ENCODE data around the gene DLX5.
"Not testable (repeated sequence)": the region's sequence is repeated elsewhere in the genome, so short reads cannot be mapped to it uniquely, and the experiment has no call there.

DLX5 gene

DNA sequence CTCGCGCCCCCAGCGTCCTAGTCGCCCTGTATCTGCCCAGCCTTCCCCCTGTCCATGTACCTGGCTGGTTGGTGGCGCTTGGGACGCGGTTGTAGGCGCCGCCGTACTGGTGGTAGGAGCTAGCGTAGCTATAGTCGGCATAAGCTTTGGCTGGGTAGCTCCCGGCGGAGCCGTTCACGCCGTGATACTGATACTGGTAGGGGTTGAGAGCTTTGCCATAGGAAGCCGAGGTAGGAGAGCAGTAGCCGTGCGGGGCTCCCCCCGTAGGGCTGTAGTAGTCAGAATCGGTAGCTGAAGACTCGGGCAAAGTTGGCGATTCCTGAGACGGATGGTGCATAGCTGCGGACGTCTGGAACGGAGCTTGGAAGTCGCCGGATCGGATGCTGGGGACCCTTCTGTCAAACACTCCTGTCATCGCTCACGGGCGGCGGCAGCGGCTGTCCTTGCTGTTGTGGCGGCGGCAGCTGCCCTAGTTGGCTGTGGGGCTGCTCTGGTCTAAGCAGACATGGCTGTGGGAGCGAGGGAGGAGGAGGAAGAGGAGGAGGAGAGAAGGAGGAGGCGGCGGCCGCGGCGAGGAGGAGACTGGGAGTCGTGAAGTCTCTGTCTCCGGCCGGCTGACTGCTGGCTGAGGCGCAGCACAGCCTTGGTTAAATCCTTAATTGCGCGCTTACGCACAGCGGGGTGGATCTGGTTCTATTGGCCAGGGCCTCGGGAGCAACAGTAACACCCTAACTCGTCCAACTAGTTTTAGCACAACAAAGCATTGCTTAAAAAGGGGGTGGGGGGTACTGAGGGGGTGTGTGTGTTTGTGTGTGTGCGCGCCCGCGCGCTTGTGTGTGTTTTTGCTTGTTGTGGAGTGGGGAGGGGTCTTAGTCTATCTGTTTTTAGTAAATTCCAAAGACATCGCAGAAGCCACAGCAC lies at the start of gene DLX5:
Gene DLX5, minus strand, starts transcription at position 623 of the 921 bp plus-strand sequence. Its CDS starts 208 bp downstream, at position 415.
- no peak for DNase-seq (ENCODE audit: low read depth in 3 of 3)

DNA sequence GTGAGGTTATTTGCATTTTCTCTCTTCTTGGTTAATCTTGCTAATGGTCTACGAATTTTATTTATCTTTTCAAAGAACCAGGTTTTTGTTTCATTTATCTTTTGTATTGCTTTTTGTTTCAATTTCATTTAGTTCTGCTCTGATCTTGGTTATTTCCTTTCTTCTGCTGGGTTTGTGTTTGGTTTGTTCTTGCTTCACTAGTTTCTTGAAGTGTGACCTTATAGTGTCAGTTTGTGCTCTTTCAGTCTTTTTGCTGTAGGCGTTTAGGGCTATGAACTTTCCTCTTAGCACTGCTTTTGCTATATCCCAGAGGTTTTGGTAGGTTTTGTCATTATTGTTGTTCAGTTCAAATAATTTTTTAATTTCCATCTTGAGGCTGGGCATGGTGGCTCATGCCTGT lies 47.4 kb upstream of the DLX5 start:
- DNase-seq (ENCODE audit: low read depth in 3 of 3): not testable (repeated sequence)

DNA sequence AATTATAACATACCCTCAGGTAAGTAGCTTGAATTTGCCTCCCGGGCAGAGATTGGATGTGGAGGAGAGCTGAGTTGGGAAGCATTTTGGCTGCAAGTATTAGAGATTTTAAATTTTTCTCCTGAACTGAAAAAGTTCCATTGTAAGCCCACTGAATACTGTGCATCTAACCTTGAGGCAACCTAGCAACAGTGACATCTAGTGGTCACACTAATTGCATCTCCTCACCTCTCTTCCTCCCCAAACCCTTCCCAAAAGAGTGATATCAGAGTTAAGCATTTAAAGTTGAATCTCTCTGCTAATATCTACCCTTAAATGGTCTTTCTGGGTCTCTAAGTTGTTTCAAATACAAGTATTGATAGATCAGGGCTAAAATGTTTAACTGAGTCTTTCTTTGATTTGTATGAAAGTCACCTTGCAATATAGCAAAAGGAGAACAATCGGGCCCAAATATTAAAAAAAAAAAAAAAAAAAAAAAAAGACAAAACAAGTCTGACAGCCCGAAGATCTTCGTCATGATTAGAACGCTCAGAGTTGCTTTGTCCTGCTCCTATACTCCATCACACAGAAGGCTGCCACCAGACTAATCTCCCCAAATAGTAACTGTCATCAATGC lies 40.4 kb upstream of the DLX5 start:
- DNase-seq (ENCODE audit: low read depth in 3 of 3): no peak

DNA sequence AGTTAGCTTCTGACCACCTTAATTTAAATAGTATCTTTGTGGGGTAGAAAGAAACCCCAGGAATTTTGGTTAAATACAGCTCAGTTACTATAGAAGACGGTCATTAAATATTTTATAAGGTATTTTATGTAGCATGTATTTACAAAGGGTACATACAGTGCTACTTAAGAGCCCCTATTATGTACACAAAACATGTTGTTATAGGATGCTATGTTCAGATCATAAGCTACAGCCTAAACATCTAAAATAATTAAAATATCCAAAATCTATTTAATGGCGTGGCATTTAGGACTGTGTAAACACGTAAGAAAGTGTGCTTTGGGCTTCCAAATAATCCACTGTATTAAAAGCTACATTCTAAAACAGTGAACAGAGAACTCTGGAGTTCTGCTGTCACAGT lies 39.4 kb upstream of the DLX5 start:
- DNase-seq (ENCODE audit: low read depth in 3 of 3): no peak

DNA sequence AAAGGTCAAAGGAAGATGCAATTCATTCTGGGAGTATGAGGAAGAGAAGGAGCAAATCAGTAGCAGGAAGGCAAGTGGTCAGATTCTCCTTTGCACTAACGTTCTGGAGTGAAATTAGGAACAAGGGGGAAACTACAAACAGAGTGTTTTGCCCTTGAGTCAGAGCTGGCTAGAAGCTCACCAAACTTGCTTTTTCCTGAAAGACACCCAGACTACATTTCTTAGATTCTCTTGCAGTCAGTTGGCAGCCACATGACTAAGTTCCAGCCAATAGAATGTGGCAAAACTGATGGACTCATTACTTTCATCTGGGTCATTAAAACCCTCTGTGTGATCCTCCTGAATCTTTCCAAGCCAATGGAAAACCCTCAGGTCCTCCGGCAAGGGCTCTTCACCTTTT lies 18.6 kb upstream of the DLX5 start:
- no peak for DNase-seq (ENCODE audit: low read depth in 3 of 3)

DNA sequence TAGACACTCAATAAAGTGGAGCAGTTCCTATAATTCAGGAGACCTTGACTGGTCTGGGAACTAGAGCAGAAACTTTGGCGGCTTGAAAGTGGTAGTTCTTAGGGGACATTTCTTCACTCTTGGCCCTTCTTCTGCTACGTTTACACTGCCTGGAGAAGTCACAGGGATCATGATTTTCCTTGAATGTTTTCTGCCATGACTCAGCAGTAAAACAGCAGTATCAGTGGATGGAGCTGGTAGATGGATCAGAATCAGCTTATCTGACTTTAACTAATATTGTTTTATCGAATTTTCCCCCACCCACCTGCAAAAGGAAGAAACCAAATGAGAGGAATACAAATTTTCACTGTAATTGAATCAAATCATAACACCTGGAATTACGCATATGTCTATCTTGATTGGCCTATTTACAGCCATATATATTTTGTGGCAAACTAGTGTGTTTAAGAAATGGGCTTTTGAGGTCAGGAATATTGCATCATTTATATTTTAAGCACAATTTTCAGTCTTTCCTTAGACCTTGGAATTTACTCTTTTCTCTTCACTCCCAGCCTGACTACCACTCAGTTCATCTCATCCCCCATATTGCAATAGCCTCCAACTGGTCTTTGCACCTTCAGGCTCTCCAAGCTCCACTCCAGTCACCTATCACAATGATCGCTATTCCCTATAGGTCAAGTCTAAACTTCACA lies 14.9 kb upstream of the DLX5 start:
- no peak for DNase-seq (ENCODE audit: low read depth in 3 of 3)

DNA sequence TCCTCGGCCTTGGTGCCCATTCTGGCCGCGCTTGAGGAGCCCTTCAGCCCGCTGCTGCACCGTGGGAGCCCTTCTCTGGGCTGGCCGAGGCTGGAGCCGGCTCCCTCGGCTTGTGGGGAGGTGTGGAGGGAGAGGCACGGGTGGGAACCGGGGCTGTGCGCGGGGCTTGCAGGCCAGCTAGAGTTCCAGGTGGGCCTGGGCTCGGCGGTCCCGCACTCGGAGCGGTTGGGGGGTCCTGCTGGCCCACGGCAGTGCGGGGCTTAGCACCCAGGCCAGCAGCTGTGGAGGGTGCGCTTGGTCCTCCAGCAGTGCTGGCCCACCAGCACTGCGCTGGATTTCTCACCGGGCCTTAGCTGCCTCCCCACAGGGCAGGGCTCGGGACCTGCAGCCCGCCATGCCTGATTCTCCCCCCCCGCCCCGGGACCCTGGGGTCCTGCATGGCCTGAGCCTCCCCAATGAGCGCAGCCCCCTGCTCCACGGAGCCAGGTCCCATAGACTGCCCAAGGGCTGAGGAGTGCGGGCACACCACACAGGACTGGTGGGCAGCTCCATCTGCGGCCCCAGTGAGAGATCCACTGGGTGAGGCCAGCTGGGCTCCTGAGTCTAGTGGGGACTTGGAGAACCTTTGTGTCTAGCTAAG lies 9.7 kb upstream of the DLX5 start:
- DNase-seq (ENCODE audit: low read depth in 3 of 3): not testable (repeated sequence)

DNA sequence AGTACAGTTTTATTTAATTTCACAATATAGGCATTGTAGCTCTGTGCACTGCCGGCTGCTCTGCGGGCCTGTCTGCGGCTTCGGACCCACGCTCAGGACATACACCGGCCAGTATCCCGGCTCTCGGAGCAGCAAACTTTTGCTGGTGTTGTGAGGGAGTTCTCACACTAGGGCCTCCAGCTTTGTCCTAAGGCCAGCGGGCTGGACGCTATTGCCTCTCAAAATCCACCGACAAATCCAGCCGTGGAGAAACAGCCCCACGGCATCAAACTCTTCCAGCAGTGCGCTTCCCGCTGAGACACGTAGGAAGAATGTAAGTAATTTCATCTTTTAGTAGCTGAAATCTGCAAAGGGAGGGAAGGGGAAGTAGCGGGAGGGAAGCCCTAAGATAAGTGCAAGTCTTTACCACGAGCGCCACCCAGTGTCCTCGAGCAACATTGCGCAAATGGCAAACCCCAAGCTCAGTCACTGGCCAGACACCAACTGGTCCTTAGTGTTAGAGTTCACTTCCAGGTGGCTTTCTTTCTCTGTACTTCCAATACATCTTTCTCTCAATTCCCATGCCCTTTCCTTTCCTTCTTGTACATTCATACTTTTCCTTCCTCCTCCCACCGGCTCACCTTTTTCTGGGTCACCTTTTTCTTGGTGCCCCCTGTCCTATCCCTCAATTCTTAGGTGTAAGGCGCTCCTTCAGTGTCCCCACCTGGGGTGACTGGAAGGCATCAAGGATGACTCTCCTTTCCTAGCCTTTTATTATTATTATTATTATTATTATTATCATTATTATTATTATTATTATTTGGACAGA lies 3.0 kb upstream of the DLX5 start:
- peak; percentile 27 to 45 (median 33) for DNase-seq (ENCODE audit: low read depth in 3 of 3)

DNA sequence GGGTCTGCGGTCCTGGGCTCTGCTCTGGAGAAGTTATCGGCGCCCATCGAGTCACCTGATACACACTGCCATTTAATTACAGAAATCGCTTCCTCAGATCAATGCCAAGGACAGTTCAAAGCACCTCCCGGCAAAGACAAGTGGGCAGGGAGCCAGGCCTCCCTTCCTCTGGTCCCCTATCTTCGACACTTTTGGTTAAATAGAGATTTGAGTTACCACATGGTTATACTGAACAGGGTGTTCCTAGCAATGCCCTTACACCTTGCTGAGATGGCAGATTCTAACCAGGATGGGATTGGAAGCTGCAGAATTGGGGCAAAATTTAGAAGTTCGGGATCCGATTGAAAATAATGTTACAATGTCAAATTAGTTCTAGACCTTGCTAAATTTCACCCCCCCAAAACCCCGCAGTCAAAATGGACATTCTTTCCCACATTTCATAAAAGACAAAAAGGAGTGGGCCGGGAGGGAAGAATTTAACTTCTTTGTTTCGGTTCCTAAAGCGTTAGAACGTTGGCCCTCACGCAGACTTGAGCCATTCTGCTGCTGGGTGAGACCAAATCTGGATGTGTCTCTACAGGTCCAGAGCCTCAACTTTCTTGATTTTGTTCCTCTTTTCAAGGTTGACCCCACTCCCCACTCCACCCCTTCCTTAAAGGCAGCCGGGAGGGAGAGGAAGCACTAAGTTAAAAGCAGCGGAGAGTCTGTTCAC lies 2.2 kb upstream of the DLX5 start:
- no peak for DNase-seq (ENCODE audit: low read depth in 3 of 3)

DNA sequence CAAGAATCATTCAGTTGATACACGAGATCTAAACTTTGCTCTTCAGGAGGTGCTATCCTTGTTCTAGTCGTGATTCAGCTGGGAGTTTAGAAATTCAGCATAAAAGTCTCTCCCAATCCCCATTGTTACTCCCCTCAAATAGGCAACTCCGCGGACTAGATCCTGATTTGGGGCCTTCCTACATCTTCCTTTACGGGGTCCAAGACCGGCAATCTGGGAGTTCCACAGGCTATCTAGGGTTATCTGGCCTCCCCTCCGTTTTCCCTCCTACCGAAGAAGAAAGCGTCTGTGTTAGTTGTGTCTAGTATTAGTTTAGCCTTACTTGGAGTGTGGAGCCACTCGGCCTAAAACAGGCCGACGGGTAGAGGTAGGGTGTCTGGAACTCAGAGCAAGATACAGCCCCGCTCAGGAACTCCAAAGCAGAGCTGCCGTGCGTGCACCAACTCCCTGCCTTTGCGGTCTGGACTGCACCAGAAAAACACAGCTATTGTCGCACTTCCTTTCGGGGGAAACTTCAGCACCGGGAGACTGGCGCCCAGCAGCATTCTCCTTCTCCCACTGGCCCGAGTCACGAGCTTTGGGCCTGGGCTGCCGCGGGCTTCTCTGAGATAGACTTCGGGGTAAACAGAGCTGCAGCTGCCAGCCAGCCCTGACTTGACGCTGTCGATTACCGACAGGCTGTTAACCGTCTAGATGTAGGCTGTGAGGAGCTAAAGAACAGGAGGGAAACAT lies 1.5 kb upstream of the DLX5 start:
- DNase-seq (ENCODE audit: low read depth in 3 of 3): no peak

DNA sequence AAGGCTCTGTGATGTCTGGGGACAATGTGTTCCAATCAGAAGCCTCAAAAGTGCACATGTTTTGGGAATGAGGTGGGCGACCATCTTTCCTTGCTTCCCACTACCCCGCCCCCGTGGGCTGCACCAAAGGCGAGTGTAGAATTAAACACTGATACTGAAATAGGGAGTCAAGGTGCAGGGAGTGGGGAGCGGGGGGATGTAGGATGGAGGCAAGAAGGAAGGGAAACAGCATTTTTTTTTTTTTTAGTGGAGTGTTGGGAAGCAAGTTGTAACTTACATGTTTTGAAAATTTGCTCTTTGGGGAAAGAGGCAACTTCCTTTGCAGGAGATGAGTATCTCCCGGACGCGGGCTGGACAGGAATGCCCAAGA lies 484 bp upstream of the DLX5 start:
- no peak for DNase-seq (ENCODE audit: low read depth in 3 of 3)

DNA sequence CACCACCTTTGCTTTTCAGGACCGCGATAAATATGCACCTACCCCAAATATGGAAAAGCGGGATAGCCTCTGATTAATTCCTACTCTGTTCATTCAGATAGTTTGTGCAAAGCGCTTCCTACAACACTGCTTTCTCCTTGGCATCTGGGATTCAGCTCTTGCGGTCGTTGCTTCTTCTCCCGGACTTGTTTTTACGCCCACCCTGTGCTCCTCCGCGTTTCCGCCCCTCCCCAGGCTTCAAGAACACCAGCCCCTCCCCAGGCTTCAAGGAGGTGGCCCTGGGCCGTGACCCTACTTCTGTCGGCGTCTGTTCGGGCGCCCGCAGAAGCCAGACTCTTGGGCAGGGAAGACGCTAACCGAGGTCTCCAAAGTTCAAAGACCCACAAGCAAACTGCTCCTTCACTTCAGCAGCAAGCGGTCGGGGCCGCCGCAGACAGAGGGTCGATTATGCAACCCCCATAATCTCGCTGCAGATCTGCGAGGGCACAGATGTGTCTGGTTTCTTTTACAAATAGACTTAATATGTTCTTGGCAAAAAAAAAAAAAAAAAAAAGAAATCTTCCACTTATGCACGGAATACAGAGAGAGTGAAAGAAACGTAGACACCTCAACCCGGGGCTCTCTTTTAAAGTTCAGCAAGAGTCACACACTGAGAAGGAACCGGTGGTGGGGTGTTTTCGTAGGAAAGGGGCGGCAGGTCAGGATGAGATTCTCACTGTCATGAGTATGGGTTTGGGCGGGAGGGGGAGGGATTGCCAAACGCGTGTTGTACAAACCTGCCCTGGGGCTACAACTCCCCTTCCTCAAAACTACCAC lies 1.9 kb downstream of the DLX5 start:
- DNase-seq (ENCODE audit: low read depth in 3 of 3): no peak

DNA sequence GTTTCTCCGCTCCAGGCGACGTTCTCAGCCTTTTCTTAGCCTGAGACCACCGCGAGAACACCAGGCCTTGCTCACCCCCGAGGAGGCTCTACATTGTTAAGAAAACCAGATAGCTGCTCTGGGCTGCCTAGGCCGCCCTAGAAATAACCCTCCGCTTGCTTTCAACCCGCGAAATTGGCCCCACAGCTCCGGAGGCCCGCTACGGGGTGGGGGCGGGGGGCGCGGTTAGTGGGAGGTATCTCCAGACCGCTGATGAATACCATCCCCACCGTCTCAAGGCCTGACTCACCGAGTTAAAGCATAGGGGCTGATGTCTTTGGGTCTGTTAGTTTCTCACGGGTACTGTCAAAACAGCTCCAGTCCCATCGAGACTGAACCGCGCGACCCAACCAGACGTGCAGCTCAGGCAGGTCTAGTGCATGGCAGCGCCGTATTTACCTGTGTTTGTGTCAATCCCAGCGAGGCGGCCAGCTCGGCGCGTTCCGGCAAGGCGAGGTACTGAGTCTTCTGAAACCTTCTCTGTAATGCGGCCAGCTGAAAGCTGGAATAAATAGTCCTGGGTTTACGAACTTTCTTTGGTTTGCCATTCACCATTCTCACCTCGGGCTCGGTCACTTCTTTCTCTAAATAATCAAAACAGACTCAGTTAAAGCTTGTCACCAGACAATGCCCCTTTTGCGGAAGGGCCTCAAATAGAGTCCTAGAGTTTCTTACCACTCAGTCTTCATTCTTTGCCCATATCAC lies 2.7 kb downstream of the DLX5 start:
- no peak for DNase-seq (ENCODE audit: low read depth in 3 of 3)

DNA sequence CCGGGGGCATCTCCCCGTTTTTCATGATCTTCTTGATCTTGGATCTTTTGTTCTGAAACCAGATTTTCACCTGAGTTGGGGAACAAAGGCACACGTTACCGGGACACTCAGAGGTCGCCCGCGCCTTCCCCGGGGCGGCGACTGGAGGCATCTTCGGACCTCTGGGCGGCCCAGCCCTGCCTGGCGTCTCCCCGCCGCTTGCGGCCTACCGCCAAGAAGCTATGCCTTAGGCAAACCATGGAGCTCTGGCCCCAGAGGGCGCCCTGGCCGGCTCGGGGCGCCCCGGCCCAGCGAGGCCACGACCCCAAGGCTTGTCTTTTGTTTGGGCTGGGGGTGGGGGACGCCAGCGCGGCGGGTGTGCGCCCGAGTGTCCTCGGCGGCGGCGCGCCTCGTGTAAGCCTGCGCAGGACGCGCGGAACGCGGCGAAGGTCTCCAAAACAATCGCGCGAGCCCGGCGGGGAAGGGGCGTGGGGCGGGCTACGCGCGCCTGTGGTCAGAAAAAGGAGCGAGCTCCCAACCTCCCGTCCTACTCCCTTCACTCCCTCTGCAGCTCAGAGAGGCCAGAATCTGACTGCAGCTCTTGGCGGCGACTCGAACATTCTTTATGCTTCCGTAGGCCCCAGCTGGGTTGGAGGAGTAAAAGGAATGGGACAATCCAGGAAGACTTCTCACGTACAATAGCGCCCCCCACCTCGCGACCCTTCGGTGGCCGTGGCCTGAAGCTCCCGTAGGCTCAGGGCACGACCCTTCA lies 3.5 kb downstream of the DLX5 start:
- no peak for DNase-seq (ENCODE audit: low read depth in 3 of 3)

DNA sequence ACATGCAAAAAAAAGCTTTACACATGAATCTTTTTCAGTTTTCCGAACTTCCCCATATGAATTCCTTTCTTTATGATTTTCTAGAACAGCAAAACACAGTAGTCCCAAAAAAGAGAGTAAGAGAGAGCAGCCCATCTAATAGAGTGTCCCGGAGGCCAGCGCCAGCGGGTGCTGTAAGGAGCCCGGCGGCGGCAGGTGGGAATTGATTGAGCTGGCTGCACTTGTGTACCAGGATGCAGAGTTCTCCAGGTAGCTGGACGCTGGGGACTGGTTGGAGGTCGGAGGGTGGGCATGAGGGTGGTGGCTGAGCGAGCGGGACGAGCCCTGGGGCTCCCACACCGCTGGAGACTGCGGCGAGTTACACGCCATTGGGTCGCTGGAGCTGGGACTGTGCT lies 4.0 kb downstream of the DLX5 start:
- no peak for DNase-seq (ENCODE audit: low read depth in 3 of 3)

DNA sequence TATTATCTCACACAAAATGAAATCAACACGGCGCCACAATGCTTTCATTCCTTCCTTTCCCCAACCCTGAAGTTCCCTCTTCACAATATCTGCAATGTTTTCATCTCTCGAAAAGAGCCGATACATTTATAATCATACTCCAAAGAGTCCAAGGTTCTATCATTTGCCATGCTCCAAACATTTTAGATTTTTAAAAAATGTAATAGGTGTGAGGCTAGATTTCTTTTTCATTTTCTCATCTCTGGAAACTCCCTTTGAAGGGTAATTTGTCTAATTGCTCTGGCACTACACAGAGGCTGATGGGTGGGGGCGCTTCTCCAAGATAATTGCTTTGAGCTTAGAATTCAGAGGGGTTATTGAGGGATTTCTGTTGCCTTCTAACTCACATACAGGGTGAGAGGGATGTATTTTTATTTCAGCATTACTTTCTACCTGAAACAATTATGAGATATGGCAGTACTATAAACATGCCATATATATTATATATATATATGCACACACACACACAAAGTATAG lies 4.9 kb downstream of the DLX5 start:
- no peak for DNase-seq (ENCODE audit: low read depth in 3 of 3)

DNA sequence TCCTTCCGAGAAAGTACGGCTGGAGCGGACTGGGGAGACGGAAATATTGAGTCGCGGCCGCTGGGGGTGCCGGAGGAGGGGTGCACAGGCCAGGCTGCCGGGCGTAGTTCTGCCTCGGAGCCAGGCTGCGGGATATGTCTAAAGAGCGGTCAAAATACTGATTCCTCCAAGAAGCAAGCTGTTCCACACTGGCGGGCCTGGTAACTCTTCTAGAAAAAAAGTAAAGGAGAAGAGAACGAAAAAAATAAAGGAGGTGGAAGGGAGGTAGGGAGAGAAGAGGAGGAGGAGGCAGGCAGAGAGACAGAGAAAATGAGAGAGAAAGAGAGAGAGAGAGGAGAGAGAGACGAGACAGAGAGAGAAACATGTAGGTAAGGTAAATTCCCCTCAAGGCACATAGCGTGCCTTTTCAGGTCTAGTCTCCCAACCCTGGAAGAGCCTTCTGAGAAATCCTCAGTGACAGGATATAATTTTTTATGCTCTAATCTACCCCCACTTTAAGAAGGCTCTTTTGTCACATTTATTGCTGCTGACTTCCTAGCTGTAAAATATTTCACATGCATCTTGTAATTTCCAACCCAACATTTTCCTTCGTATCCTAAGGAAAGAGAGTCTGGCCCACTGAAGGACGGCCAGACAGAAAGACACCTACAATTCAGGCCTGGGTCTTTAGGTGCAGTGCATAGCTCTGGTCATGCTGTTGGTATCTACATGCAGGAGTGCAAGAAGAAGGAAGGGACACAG lies 5.7 kb downstream of the DLX5 start:
- DNase-seq (ENCODE audit: low read depth in 3 of 3): no peak
